MM.1S (cell line): ENCODE results near the gene EIF2AK3.

ENCODE experiments used
- CTCF ChIP-seq: fragments of 300-600 bp; sonication (generic); IDR thresholded peaks from 2 replicates; pipeline ENCODE4 v1.5.1; 2016; ENCODE audit warnings: antibody characterized with exemption, low read length, mixed read lengths
- EZH2 ChIP-seq: fragments of 300-600 bp; sonication (generic); optimal IDR thresholded peaks from 2 replicates; pipeline ENCODE3; 2017; ENCODE audit warnings: low read depth, mild to moderate bottlenecking, antibody characterized with exemption, low read length, mixed read lengths

DNA sequence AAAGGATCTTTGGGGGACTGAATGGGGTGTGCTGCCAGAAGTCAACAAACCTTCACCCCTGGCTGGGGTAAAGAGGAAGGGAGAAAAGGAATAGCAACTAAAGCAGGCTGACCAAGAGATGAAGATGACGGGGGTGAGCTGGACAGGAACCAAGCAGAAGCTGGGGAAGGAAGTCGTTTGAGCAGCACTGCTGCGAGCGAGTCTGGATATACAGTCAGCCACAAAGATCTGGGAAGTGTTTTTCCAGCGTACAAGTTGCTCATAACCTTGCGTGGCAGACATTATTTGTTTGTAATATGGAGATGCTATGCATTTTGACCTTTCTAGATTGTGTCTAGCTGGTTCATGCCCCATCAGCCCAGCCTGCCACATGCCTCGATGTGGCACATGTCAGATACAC is 71.2 kb downstream of the EIF2AK3 start:
- TF ChIP-seq CTCF = no peak
- no peak for TF ChIP-seq EZH2
